Activated T-helper 1 cell treated with Interleukin-2 at 50 U/mL for 16 hours (primary cell): Measurements from ENCODE around the gene SMAP2.
"Not testable (repeated sequence)": the region's sequence is repeated elsewhere in the genome, so short reads cannot be mapped to it uniquely, and the experiment has no call there.

Source experiments
- DNase-seq: peaks from one replicate; pipeline ENCODE4 v3.0.0-alpha.2; 2020; ENCODE audit warnings: low read depth

The SMAP2 gene

DNA sequence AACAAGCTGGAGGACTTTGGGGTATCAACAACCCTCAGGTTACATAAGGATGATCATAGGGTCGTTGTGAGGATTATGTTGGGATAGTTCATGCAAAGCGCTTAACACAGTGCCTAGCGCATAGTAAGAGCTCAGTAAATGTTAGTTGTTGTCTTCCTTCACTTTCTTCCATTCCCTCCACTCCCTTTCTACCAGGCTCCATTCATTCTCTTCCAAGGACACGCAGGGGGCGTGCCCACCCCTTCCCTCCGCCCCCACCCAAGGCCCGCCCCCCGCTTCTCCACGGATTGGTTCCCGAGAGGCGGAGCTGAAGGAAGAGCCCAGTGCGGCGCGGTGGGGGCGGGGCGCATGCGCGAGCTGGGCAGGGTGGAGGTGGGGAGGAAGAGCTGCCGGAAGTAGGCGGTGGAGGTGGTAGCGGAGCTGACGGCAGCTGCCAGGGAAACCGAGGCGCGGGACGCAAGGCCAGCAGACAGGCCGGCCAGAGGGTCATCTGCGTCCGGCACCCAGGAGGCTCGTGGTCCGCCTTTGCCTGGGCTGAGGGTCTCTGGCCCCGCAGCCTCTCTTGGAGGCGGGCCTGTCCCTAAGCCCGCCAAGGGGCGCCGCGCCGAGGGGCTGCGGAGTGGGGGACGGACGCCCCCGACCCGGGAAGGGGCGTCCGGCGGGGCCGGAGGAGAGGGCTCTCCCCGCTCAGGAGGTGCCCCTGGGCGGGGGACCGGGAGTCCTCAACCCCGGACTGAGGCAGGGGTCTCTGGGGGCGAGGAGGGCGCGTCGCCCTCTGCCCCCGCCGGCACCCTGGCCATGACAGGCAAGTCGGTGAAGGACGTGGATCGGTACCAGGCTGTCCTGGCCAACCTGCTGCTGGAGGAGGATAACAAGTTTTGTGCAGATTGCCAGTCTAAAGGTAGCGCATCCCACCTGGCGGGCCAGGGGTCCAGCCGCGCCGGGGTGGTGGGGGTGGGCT lies at the start of gene SMAP2:
SMAP2 (plus strand) TSS at position 405 of the 961 bp plus-strand sequence; CDS start at position 799, 394 bp downstream.
- peak; percentile 94 for DNase-seq

DNA sequence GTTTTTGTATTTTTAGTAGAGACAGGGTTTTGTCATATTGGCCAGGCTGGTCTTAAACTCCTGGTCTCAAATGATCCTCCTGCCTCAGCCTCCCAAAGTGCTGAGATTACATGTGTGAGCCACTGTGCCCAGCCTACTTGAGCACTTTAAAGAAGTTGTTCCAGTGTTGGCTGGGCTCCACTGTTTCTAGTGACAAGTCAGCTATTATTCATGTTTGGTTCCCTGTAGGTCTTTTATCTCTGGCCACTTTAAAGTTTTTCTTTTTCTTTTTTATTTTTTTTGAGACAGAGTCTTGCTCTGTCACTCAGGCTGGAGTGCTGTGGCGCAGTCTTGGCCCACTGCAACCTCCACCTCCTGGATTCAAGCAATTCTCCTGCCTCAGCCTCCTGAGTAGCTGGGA lies 42.1 kb upstream of the SMAP2 start:
- not testable (repeated sequence) for DNase-seq

DNA sequence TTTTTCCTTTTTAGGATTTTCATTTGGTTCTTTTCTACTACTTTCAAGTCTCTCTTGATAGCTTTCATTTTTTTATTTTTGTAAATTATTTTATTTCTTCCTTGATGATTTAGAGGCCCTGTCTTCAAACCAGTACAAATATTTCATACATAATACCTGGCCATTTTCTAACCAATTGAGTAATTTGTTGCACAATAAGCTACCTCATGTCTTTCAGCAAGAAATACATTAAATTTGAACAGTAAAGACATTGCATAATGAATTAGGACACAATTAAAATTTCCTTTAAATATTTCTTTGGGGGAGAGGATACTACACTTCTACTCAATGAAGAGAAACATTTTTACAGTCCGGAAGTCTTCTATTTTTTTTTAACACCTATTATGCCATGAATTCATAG lies 40.8 kb upstream of the SMAP2 start:
- DNase-seq: no peak

DNA sequence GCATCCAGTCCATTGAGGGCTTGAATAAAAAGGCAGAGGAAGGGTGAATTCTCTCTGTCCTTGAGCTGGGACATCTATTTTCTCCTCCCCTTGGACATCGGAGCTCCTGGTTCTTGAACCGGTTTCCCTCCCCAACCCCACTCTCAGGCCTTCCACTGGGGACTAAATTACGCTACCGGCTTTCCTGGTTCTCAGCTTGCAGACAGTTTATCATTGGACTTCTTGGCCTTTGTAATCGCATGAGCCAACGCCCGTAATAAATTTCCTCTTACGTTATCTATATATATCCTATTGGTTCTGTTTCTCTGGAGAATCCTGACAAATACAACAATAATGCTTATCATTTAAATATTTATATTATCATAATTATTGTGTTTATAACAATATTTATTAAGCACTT lies 36.1 kb upstream of the SMAP2 start:
- no peak for DNase-seq

DNA sequence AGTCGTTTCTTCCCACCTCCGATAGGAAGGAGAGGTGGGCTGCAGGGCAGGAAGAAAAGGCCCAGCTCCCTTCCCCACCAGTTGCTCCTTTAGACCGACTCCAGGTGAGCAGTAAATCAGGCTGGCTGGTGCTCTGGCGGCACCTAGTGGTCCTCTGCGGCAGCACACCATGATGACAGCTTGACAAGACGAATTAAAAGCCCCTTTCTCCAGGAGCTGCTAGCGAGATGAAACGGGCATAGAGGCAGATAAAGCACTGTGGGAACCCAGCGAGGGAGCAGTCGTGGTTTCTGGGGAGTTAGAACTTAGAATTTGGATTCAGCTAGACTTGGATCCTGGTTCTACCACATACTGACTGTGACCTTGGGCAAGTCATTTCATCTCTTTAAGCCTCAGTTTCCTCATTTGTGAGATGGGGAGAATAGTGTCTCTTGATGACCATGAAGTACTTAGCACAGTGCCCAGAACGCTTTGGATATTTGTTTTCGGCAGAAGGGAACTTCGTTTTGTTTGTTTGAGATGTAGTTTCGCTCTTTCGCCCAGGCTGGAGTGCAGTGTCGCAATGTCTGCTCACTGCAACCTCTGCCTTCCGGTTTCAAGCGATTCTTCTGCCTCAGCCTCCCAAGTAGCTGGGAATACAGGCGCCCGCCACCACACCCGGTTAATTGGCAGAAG lies 34.6 kb upstream of the SMAP2 start:
- DNase-seq: peak; percentile 77

DNA sequence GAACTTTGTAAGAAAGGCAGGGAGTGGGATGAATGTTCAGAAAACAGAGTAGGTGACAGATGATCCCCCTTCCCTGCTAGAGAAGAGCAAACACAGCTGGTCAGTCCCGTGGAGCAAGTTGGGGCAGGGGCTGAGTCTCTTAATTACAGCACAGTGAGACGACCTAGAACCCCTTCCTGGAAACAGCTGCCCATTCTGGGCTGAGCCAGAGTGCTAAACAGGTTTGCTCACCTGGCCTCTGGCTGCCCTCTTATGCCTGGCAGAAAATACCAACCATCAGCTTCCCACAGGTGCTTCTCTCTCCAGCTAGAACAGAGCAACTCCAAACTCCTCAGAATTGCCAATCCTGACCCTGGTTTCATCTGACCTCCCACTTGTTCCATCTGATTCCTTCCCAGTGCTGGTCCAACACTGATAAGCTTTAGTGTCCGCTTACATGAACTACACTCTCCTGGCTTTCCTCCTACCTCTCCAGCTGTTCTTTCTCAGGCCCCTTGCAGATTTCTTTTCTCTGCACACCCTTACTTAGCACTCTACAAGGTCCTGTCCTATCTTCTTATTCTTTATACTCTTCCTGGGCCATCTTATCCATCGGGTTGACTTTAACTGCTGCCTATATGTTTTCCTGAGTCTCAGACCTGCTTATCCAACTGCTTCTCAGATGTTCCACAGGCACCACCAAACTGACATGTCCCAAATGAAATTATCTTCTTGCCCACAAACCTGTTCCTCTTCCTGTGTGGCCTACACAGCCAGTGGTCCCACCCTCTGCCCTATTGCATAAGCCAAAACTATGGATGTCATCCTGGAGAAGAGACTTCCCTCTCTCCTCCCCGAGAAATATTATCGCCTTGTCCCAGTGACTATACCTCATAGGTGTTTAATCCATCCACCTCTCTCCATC lies 33.9 kb upstream of the SMAP2 start:
- DNase-seq: no peak

DNA sequence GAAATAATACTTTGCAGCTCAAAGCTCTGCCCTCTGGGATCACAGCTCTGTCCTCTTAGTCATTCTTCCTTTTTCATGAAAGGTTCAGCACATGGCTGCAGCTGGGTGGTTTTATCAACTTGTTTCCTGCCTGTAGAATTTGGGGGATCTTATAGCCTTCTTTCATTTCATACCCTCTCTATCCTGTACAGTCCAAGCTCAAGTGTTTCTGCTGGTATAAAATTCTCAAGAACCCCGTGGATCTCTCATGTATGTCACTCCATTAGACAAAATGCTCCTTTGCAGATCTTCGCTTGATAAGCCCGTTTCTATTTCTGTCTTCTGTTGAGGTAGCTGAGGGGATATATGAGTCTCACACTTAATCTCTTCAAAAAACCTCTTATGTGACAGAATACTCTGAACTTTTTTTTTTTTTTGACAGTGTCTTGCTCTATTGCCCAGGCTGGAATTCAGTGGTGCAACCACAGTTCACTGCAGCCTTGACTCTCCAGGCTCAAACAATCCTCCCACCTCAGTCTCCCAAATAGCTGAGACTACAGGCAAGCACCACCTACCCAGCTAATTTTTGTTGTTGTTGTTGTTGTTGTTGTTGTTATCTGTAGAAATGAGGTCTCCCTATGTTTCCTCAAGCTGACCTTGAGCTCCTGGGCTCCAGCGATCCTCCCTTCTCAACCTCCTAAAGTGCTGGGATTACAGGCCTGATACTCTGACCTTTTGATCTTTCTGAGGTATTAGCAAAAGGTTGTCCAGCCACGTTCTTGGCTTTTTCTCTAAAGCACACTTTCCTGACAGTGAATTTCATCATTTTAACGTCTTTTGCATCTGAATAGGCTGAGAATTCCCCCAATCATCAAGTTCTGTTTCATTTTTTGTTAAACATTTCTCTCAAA lies 31.8 kb upstream of the SMAP2 start:
- DNase-seq: no peak

DNA sequence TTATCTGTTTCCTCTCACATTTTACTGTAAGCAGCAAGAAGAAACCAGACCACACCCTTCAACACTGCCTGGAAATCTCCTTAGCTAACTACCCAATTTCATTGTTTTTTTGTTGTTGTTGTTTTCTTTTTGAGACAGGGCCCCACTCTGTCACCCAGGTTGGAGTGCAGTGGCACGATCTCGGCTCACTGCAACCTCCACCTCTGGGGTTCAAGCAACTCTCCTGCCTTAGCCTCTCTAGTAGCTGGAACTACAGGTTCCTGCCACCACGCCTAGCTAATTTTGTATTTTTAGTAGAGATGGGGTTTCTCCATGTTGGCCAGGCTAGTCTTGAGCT lies 31.2 kb upstream of the SMAP2 start:
- not testable (repeated sequence) for DNase-seq

DNA sequence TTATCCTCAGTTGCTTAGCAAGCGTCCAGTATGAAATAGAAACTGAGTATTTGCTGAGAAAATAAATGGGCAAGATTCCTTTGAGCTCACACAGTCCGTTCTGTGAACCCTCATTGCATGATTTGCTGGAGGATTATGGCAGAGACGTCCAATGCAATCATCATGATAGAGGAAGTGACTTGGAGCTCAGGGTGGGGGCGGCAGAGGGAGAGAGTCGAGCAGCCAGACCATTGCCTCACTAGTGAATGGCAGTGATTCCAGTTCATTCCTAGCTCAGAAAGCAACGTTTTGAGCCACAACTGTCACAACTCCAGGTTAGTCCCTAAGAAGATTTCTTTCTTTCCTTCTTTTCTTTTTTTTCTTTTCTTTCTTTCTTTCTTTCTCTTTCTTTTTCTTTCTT lies 28.9 kb upstream of the SMAP2 start:
- no peak for DNase-seq

DNA sequence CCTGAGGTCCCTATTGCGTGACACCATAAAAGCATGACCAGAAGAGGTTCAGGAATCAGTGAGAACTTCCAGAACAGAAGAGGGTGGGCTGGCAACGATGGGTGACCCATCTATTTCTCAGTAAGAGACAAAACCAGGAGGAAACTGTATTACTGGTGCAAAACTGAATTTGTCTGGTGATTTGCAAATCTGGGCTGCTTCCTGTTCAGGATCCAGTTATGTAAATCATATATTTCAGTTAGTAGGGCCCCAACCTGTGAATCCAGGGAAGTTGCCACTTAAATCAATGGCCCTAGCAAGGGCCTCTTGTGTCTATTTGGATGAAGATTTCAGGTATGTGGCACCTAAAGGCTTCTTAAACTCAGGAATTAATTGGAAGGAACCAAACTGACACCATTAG lies 23.1 kb upstream of the SMAP2 start:
- DNase-seq: no peak

DNA sequence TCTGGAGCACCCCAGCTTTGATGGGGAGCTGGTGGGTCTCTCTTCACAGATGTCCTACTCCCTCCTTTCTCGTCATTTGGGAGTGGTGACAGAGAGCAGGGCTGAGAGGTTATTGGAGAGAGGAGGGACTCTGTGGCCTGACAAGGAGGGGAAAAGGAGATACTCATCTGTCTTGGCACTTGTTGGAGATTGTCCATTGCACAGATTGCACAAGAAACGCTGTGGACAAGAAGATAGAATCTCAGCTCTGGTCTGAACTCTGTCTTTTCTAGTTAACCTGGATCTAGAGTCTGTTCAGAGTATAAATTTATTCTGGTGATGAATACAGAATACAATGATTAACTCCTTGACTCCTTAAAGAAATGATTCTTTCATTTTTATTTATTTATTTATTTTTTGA lies 22.4 kb upstream of the SMAP2 start:
- no peak for DNase-seq

DNA sequence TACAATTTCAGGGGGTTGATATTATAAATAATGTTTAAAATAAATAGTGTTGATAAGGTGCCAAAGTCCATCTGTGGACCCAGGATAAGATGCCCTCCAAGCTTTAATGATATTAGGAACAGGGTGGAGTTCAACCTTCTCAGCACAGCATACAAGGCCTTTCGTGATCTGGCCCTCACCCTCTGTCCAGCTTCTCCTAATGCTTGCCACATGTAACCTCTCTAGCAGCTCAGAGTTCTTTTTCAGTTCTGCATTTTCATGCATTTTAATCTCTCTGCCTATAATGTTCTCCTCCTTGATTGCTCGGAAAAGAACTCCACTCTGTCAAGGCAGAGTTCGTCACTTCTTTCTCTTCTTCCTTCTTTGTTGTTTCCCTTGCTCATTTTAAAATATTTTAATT lies 21.4 kb upstream of the SMAP2 start:
- DNase-seq: no peak

DNA sequence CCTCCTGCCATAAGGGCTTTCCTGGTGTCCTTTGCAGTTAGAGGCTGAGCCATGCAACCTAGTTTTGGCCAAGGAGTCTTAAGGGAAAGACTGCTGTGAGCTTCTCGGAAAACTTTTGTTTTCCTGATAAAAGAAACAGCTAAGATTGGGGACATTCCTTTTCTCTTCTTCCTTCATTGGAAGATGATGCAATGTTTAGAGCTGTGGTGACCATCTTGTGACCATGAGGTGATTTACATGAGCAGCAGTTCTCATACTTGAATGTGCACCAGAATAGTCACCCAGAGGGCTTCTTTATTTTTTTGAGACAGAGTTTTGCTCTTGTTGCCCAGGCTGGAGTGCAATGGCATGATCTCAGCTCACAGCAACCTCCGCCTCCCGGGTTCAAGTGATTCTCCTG lies 20.4 kb upstream of the SMAP2 start:
- no peak for DNase-seq

DNA sequence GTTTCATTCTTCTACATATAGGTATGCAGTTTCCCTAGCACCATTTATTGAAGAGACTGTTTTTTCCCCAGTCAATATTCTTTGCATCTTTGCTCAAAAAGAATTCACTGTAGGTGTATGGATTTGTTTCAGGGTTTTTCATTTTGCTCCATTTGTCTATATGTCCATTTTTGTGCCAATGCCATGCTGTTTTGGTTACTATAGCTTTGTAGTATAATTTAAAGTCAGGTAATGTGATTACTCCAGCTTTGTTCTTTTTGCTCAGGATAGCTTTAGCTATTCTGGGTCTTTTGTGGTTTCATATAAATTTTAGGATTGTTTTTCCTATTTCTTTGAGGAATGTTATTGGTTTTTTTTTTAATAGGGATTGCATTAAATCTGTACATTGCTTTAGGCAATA lies 15.9 kb upstream of the SMAP2 start:
- no peak for DNase-seq

DNA sequence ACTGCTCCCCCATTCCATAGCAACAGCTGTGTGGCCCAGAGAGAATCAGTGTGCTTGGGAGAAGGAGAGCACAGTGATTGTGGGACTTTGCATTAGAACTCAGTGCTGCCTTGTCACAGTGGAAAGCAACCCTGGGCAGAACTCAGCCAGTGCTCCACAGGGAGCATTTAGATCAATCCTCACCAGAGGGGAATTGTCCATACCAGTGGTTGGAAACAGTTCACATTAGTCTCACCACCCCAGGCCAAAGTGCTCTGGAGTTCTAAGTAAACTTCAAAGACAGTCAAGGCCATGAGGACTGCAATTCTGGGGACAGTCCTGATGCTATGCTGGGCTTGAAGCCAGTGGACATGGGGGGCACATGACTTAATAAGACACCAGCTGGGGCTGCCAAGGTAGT lies 12.9 kb upstream of the SMAP2 start:
- DNase-seq: no peak

DNA sequence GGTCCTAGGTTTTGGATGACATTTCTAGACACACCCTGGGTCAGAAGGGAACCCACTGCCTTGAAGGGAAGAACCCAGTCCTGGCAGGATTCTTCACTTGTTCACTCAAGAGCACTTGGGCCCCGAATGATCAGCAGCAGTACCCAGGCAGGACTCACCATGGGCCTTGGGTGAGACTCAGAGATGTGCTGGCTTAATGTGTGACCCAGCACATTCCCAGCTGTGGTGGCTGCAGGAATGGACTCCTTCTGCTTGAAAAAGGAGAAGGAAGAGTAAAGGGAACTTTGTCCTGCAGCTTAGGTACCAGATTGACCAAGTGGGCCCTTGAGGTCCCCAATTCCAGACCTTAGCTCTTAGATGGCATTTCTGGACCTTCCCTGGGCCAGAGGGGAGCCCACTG lies 12.3 kb upstream of the SMAP2 start:
- no peak for DNase-seq

DNA sequence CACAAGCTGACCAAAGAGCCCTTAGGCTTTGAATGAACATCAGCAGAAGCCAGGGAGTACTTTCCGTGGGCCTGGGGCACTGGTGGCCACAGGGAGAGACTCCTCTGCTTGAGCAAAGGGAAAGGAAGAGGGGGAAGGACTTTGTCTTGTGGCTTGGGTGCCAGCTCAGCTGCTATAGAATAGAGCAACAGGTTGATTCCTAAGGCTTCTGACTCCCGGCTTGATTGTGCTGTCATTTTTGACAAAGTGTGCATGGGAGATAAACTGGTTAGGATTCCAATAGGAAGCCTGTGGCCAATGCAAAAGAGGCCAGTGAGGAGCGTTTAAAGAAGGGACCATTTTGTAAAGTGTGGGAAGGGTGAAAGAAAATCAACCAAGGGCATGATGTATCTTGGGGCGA lies 11.9 kb upstream of the SMAP2 start:
- no peak for DNase-seq

DNA sequence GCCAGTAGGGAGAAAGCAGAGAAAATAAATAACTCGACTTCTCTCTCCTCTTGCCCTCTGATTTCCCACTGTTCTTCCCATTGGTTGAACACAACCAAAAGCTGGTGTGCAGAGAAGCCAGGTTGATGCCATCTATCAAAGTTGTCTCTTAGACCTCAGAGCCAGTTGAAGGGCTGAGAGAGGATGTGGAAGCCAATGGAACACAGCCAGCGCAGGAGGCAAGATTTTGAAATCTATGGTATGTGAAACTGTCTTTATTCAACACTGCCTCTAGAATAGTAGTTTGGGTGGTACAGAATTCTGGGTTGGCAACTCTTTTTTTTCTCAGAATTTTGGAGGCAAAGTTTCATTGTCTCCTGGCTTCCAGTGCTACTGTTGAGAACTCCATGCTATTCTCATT lies 11.3 kb upstream of the SMAP2 start:
- no peak for DNase-seq

DNA sequence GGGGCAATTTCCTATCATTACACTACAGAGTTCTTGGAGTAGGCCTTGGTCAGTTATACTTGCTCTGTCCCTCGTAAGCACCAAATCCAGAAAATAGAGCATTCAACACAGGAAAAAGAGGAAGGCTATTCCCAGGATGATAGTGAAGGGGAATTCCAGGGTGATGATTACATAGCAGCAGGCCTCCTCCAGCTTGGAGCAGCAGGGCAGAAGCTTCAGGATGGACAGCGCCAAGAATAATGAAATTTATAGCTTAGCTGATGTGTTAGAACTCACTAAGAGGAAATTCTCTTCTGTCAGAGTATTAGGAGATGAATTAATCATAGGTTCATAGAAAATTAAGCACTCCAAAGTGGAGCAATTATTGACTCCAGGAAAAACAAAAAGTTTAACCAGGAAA lies 10.8 kb upstream of the SMAP2 start:
- DNase-seq: no peak

DNA sequence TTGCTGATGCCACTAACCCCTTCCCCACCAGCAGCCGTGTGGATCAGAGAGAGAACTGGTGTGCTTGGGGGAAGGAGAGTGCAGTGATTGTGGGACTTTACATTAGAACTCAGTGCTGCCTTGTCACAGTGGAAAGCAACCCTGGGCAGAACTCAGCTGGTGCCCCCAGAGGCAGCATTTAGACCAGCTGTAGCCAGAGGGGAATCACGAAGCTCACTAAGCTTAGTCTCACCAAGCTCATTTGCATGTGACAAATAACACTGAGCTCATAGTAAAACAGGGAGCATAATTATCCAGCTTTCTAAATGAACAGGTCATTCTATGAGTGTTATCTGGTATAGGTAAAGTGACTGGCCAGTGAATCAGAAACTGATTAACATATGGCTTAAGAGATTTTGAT lies 9.8 kb upstream of the SMAP2 start:
- DNase-seq: no peak

DNA sequence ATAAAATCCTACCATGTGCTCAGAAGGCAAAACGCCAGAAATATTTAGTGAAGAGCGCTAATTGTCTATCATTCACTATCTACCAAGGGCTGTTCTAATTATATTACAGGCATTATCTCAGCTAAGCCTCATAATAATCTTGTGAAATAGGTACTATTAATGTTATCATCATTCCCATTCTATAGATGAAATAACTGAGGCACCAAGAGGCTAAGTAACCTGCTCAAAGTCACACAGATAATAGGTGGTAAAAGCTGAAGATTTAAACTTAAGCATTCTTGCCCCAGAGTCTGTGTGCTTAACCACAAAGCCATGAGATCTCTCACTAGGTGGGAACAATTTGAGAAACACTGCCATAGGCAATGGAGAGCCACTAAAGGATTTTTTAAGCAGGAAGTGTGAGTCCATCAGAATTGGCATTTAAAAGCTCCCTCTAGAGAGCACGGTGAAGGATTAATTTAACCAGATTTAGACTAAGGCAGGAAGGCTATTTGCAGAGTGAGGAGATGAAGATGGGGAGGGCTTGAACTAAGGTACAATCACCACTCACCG lies 1.7 kb upstream of the SMAP2 start:
- DNase-seq: no peak
